Liver (tissue), 9 donors: ENCODE results near the gene RPTOR. TPM values are rescaled to one million over a fixed set of nuclear protein-coding genes. Genes with fewer than 3 reads are reported as not detected.

Experiments used
- DNase-seq: peaks from one replicate; pipeline ENCODE4 v3.0.0-alpha.2; 2017; ENCODE audit warnings: low spot score
- H3K27ac ChIP-seq, 2 donors: one replicate each; pipeline ENCODE4 v1.7.0; 2013; ENCODE audit warnings: inconsistent platforms in 2 of 2, low read length in 2 of 2, control low read depth in 1 of 2, low read depth in 1 of 2, mild to moderate bottlenecking in 1 of 2
- H3K27me3 ChIP-seq, 4 donors: one replicate each; pipeline versions ENCODE4 v1.6.1 to v1.7.0; 2013; ENCODE audit warnings: low read length in 3 of 4, inconsistent platforms in 1 of 4, mild to moderate bottlenecking in 1 of 4, moderate library complexity in 1 of 4; ENCODE audit not compliant: control insufficient read depth in 4 of 4, insufficient read depth in 4 of 4
- H3K36me3 ChIP-seq, 4 donors: one replicate each; pipeline versions ENCODE4 v1.6.1 to v1.7.0; 2013; ENCODE audit warnings: low read length in 3 of 4, mild to moderate bottlenecking in 3 of 4, low read depth in 1 of 4, moderate library complexity in 1 of 4; ENCODE audit not compliant: control insufficient read depth in 4 of 4, insufficient read depth in 3 of 4
- H3K4me1 ChIP-seq, 4 donors: one replicate each; pipeline versions ENCODE4 v1.6.1 to v1.7.0; 2013; ENCODE audit warnings: low read length in 3 of 4, mild to moderate bottlenecking in 3 of 4, moderate library complexity in 1 of 4; ENCODE audit not compliant: control insufficient read depth in 4 of 4, insufficient read depth in 4 of 4
- H3K4me3 ChIP-seq, 3 donors: one replicate each; pipeline versions ENCODE4 v1.6.1 to v1.7.0; 2013; ENCODE audit warnings: low read length in 3 of 3, control low read depth in 1 of 3, low read depth in 1 of 3, mild to moderate bottlenecking in 1 of 3
- H3K9ac ChIP-seq, 2 donors: one replicate each; pipeline ENCODE4 v1.7.0; 2013; ENCODE audit warnings: low read length in 2 of 2, mild to moderate bottlenecking in 2 of 2, moderate library complexity in 2 of 2, control low read depth in 1 of 2, low read depth in 1 of 2
- H3K9me3 ChIP-seq, 4 donors: one replicate each; pipeline versions ENCODE4 v1.6.1 to v1.7.0; 2013; ENCODE audit warnings: low read length in 3 of 4; ENCODE audit not compliant: control insufficient read depth in 4 of 4
- ATF3 ChIP-seq: IDR thresholded peaks from 2 replicates; pipeline ENCODE4 v1.6.1; 2016; ENCODE audit warnings: antibody characterized with exemption
- CTCF ChIP-seq: fragments of 150-350 bp; IDR thresholded peaks from 2 replicates; pipeline ENCODE4 v1.5.1; 2017; ENCODE audit warnings: improper control_type of control experiment, low read depth, low read length; ENCODE audit not compliant: missing input control
- EGR1 ChIP-seq, 2 donors: IDR thresholded peaks; 2 replicates each; pipeline ENCODE4 v1.6.1; 2016 to 2018; ENCODE audit warnings: antibody characterized with exemption in 2 of 2, low read depth in 2 of 2
- FOXA1 ChIP-seq: IDR thresholded peaks from 2 replicates; pipeline ENCODE4 v1.6.1; 2016; ENCODE audit warnings: antibody characterized with exemption
- FOXA2 ChIP-seq: IDR thresholded peaks from 2 replicates; pipeline ENCODE4 v1.6.1; 2016; ENCODE audit warnings: antibody characterized with exemption
- GABPA ChIP-seq, 2 donors: IDR thresholded peaks in 1 of 2; conservative IDR thresholded peaks in 1 of 2; 2 replicates each; pipeline ENCODE4 v1.6.1; 2016; ENCODE audit warnings: antibody characterized with exemption in 2 of 2, mild to moderate bottlenecking in 1 of 2, moderate library complexity in 1 of 2
- HNF4A ChIP-seq, 2 donors: conservative IDR thresholded peaks; 2 replicates each; pipeline ENCODE4 v1.6.1; 2016; ENCODE audit warnings: antibody characterized with exemption in 2 of 2, mild to moderate bottlenecking in 2 of 2
- HNF4G ChIP-seq: IDR thresholded peaks from 2 replicates; pipeline ENCODE4 v1.6.1; 2016; ENCODE audit warnings: antibody characterized with exemption
- JUND ChIP-seq, 2 donors: IDR thresholded peaks; 2 replicates each; pipeline ENCODE4 v1.6.1; 2016; ENCODE audit warnings: antibody characterized with exemption in 2 of 2
- NR2F2 ChIP-seq: IDR thresholded peaks from 2 replicates; pipeline ENCODE4 v1.6.1; 2016; ENCODE audit warnings: antibody characterized with exemption
- REST ChIP-seq: IDR thresholded peaks from 2 replicates; pipeline ENCODE4 v1.6.1; 2016; ENCODE audit warnings: antibody characterized with exemption, mild to moderate bottlenecking
- SP1 ChIP-seq: IDR thresholded peaks from 2 replicates; pipeline ENCODE4 v1.6.1; 2018; ENCODE audit warnings: antibody characterized with exemption, mild to moderate bottlenecking
- YY1 ChIP-seq: IDR thresholded peaks from 2 replicates; pipeline ENCODE4 v1.6.1; 2016; ENCODE audit warnings: antibody characterized with exemption, mild to moderate bottlenecking
- WGBS: extraction: QIAGEN DNeasy Blood & Tissue Kit; methylation state at CpG from one replicate; pipeline ENCODE4 v1.1.7; 2013; 5-methylcytosine and 5-hydroxymethylcytosine counted together
- polyA plus RNA-seq, 2 donors: library from polyadenylated mRNA; stranded (reverse) in 1 of 2; unstranded in 1 of 2; fragments of 200-250 nt in 1 of 2; fragments of >200 nt in 1 of 2; fragmentation: Nextera tagmentation in 1 of 2; extraction: Ambion mirVana in 1 of 2; gene quantifications; one replicate each; pipeline versions ENCODE4 v1.2.1 to v1.2.3, GENCODE V29; 2013 to 2015
- total RNA-seq, 2 donors: library from RNA; depleted of rRNA; stranded (reverse); fragments of >200 nt; gene quantifications; one replicate each; pipeline ENCODE4 v1.2.3, GENCODE V29; 2014
- donor health status: healthy.
- donor health status: healthy.
- donor health status: healthy.
- donor health status: healthy.
- donor health status: healthy.

Gene RPTOR
- total and polyA plus RNA-seq, 4 donors = 4.8 to 25.4 (median 11.6) TPM

GRCh38 chr17:80732268-80732667, 187.6 kb downstream of the RPTOR start (continued):
- TF ChIP-seq CTCF (no peak), HNF4A (conservative IDR thresholded peaks at IDR 0.05) (no peak), NR2F2 (no peak), FOXA1 (no peak), FOXA2 (no peak), JUND (IDR thresholded peaks at IDR 0.05) (no peak)

- no peaks in the 10 kb centered on the region for H3K9me3 ChIP-seq
- TF ChIP-seq GABPA (IDR thresholded peaks at IDR 0.05 in 1 of 2, conservative IDR thresholded peaks at IDR 0.05 in 1 of 2) = no peak
- no peak for TF ChIP-seq EGR1 (IDR thresholded peaks at IDR 0.05; ENCODE audit: low read depth in 2 of 2)
- TF ChIP-seq ATF3 = no peak
- no peak for TF ChIP-seq HNF4G
- no peak for TF ChIP-seq SP1
- TF ChIP-seq YY1 = no peak
- no peak for TF ChIP-seq CTCF
- TF ChIP-seq JUND (IDR thresholded peaks at IDR 0.05) = no peak
- TF ChIP-seq REST = no peak
- H3K27me3 ChIP-seq = no peaks in the 10 kb centered on the region
- no peaks in the 10 kb centered on the region for H3K36me3 ChIP-seq
- H3K4me1 ChIP-seq = no peaks in the 10 kb centered on the region
- WGBS = 86% methylated on average over 17 of the region's 17 CpGs
- no peak for DNase-seq
- H3K27ac ChIP-seq = no peak overlapping the region
- no peak overlapping the region for H3K9ac ChIP-seq
- H3K4me3 ChIP-seq = no peak overlapping the region
Observed at GRCh38 chr17:80737106-80738019, 192.7 kb downstream of the RPTOR start.
